DMS153 treated with DMSO at 0.1 percent for 48 hours (cell line): ENCODE results near the gene DCPS.
"Not testable (repeated sequence)": the region's sequence is repeated elsewhere in the genome, so short reads cannot be mapped to it uniquely, and the experiment has no call there.

ENCODE experiments used
- DNase-seq: peaks from one replicate; lab custom pipeline; 2025; ENCODE audit not compliant: unreplicated experiment; lab: John Stamatoyannopoulos, UW

Gene DCPS

DNA sequence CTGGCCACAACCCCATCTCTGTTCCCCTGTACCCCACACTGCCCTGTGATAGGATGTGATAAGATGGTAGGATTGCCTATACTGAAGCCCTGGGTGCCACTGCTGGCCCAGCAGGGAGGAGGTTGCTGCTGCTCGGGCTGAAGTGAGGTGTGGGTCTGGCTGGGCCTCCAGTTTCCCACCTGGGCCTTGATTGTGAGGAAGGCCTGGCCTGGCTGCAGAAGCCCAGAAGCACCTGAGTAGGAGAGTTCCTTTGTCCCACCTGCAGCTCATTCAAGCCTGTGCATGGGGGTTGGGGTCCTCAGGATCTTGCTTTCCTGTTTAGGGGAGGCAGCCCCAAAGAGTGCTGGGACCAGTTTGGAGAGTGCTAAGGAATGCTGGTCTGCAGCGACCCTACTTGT lies 54.9 kb downstream of the DCPS start:
- DNase-seq: no peak

DNA sequence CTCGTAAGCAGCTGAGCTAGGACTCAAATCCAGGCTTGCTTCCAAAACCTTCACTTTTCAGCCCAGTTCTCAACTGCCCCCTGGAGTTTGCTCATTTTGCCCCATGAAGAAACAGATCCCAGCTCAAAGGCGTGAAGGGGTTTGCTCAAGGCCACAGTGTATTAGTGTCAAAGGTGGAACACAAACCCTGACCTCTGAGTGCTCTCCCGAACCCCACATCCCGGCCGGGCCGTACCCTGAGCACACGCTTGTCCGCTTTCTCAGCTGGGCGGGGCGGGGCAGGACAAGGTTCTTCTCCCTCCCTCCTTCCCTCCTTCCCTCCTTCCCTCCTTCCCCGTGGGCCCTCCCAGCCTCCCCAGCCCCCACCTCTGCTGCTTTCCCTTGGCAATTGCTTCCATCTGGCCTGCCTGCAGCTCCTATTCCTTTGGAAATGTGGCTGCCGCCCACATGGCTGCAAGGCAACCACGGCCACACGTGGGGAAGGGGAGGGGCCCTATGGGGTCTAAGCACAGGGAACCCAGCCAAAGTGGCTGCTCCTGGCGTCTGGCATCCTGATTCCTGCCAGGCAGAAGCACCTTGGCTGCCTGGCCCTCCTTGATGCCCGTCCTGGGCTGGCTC lies 55.7 kb downstream of the DCPS start:
- no peak for DNase-seq

DNA sequence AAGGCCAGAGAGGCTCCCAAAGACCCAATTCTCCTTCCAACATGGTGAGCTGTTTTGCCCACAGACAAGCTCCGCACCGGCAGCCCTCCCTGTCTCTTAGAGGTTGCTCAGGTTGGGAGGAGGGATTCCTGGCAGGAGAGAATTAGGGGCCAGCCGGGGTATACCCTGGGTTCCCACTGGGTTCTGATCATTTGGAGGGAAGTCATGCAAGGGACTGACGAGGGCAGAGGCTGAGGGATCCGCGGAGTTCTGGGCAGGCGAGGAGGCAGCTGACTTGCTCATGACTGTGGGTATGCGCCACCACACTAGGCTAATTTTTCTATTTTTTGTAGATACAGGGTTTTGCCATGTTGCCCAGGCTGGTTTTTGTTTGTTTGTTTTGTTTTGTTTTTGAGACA lies 56.2 kb downstream of the DCPS start:
- no peak for DNase-seq

GRCh38 chr11:126361400-126361799 lies 57.5 kb downstream of the DCPS start:
- DNase-seq: no peak

DNA sequence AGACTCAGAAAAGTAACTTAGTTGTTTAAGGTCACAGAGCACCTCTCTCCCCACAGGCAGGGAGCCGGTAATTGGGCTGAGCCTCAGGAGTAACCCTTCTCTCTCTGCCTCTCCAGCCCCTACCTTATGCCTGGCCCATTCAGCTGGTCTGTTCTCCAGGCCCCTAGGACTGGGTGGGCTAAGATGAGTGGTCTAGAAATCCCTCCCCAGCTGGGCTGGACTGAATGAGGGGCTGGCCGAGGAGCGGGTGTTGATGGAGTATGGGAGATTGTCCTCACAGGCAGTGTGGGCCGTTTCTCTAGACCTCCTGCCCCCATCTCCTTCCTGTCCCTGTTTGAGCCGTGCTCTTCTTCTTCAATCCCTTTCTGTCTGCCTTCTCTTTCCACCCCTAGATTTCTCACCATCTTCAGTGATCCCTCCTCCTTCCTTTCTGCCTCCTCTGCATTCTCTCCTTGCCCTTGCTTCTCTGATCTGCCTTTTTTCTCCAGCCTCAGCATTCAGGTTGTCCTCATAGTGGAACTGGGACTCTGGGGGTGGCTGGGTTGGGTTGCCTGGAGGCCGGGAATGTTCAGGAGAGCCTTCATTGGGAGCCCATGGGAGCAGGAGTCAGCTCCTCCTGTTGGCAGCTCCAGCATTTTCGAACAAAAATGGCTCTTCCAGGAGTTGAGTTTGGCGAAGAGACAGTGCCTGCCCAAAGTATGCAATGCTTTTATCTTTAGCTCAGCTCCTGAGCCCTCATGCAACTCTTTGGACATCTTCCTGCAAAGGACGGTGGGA lies 59.2 kb downstream of the DCPS start:
- DNase-seq: no peak

DNA sequence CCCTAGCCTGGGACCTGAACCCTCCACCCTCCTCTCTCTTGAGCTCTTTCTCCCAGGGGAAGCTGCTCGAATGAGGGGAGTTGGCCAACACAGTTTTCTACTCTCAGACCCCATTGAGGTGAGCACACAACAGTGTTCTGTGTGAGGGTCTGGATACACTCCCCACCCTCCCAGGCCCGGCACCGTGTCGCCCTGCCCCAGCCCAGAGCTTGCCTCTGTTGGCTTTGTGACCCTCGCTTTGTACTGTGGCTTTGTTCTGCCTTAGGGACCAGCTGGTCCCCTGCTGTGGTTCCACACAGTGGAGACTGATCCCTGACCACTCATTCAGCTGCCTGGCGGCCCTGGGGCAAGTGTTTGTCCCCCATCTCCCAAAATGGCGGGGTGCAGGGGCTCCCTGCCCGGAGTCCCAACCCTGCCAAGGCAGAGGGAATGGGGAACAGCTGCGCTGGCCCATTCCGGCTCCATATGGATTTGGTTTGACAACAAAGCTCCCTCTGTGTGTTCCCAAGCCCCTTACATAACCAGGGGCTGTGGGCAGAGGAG lies 59.9 kb downstream of the DCPS start:
- no peak for DNase-seq

DNA sequence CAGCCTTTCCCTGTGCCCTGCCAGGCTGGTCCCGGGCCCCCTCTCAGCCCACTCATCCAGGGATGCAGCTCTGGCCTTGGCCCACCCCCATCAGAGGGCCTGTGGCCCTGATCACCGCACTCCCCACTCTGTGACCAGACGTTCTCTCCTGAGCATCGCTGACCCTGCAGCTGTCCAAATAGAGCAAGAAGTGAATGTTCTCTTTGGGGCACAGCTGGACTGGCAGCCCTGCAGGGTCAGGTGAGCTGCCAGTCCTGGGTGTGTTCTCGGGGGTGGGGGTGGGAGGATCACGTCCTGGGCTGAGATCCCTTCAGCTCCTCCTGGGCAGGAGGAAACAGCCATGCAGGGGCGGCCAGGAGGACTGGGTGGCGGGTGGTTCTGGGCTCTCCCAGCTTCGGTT lies 60.9 kb downstream of the DCPS start:
- DNase-seq: not testable (repeated sequence)

DNA sequence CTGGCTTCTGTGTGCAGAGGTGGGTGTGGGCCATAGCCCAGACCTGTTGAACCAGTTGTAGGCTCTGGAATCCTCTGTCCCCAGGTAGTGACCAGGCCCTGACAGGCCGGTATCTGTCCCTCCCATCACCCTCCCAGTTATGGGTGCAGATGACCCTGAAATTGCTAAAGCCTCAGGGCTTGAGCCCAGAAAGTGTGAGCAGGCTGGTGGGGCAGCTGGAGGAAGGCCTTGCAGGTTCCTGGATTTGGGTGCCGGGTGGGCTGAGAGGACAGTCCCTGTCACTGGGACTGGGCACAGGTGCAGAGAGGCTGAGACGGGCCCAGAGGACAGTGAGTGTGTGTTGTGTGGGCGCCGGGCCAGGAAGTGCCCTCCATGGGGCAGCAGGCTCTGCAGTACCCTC lies 61.6 kb downstream of the DCPS start:
- not testable (repeated sequence) for DNase-seq

GRCh38 chr11:126366064-126366822 lies 62.4 kb downstream of the DCPS start:
- no peak for DNase-seq

- not testable (repeated sequence) for DNase-seq
These were observed 63.2 kb downstream of the DCPS start for GRCh38 chr11:126366823-126367654.

DNA sequence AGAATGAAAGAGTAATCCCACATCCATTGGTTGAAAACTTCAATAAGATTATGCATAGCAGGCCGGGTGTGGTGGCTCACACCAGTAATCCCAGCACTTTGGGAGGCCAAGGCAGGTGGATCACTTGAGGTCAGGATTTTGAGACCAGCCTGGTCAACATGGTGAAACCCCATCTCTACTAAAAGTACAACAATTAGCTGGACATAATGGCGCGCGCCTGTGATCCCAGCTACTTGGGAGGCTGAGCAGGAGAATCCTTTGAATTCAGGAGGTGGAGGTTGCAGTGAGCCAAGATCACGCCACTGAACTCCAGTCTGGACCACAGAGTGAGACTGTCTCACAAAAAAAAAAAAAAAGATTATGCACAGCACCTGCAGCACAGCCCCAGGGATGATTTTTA lies 63.9 kb downstream of the DCPS start:
- DNase-seq: not testable (repeated sequence)

GRCh38 chr11:126368336-126369119 lies 64.7 kb downstream of the DCPS start:
- DNase-seq: not testable (repeated sequence)

- DNase-seq: no peak
These were observed 66.2 kb downstream of the DCPS start for GRCh38 chr11:126370016-126370415.

GRCh38 chr11:126371595-126371994 lies 67.7 kb downstream of the DCPS start:
- no peak for DNase-seq

- not testable (repeated sequence) for DNase-seq
These were observed 69.7 kb downstream of the DCPS start for GRCh38 chr11:126373389-126374066.

GRCh38 chr11:126374562-126375300 lies 70.9 kb downstream of the DCPS start:
- DNase-seq: not testable (repeated sequence)

- no peak for DNase-seq
These were observed 71.9 kb downstream of the DCPS start for GRCh38 chr11:126375726-126376125.

- no peak for DNase-seq
These were observed 74.9 kb downstream of the DCPS start for GRCh38 chr11:126378763-126379162.

- no peak for DNase-seq
These were observed 77.0 kb downstream of the DCPS start for GRCh38 chr11:126380909-126381308.
